Astrocyte (in vitro differentiated cells and primary cell): ENCODE data around the gene SLC10A4.

Source experiments
- EZH2 ChIP-seq: IDR thresholded peaks from 2 replicates; pipeline ENCODE4 v1.6.1; 2012; ENCODE audit warnings: mild to moderate bottlenecking, low read length, inconsistent platforms; ENCODE audit not compliant: insufficient read depth
- TF ChIP-seq, protein P1 (sequence below): IDR thresholded peaks from 2 replicates; pipeline ENCODE4 v1.5.1; 2011; ENCODE audit warnings: low read depth, mild to moderate bottlenecking, inconsistent platforms, low read length, moderate library complexity; ENCODE audit not compliant: insufficient read depth

DNA sequence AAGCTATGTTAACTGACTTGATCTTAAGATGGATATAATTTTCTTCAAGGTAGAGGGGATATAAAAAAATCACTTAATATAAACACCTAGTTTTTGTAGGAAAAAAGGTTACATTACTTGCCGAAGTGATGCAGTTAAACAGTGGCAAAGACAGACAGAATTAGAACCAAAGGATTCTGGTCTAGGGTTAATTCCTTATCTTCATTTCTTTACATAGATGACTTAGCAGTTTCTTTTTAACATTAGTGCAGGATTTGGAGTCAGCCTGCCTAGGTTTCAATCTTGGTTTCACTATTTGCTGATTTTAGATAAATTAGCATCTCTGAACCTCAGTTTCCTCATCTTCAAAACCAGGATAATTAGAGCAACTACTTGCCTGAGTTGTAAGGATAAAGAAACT, 21.2 kb downstream of the SLC10A4 start:
- TF ChIP-seq, protein P1, sequence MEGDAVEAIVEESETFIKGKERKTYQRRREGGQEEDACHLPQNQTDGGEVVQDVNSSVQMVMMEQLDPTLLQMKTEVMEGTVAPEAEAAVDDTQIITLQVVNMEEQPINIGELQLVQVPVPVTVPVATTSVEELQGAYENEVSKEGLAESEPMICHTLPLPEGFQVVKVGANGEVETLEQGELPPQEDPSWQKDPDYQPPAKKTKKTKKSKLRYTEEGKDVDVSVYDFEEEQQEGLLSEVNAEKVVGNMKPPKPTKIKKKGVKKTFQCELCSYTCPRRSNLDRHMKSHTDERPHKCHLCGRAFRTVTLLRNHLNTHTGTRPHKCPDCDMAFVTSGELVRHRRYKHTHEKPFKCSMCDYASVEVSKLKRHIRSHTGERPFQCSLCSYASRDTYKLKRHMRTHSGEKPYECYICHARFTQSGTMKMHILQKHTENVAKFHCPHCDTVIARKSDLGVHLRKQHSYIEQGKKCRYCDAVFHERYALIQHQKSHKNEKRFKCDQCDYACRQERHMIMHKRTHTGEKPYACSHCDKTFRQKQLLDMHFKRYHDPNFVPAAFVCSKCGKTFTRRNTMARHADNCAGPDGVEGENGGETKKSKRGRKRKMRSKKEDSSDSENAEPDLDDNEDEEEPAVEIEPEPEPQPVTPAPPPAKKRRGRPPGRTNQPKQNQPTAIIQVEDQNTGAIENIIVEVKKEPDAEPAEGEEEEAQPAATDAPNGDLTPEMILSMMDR = no peak
- no peak for TF ChIP-seq EZH2
